ENCODE data around the gene KIAA1217. TPM values are rescaled to one million over a fixed set of nuclear protein-coding genes. Genes with fewer than 3 reads are reported as not detected.

KIAA1217 gene
- polyA plus RNA-seq, 1 experiment: 2.2 TPM

- Histone ChIP-seq H3K27me3 (ENCODE audit: control insufficient read depth, insufficient read depth, low read length) (no peaks in the 10 kb centered on the region), H3K36me3 (ENCODE audit: control insufficient read depth, insufficient read depth, low read length) (no peaks in the 10 kb centered on the region), H3K4me3 (ENCODE audit: low read depth, low read length) (no peak overlapping the region)
- DNase-seq (ENCODE audit: low read depth): no peak
- ChIA-PET CTCF (interaction anchor here (1.0 kb wide), 1 partner anchor 64 kb away, joined by 3 read pairs; no protein-coding TSS in a partner anchor), POLR2A (no interaction called here)
- TF ChIP-seq CTCF (IDR thresholded peaks at IDR 0.05; ENCODE audit: insufficient read depth, low read depth, low read length): no peak
Observed at GRCh38 chr10:24448351-24448999, 239.5 kb downstream of the KIAA1217 start.

- ChIA-PET CTCF (no interaction called here), POLR2A (no interaction called here)
- DNase-seq (ENCODE audit: low read depth): no peak
- no peaks in the 10 kb centered on the region for H3K36me3 ChIP-seq (ENCODE audit: control insufficient read depth, insufficient read depth, low read length)
- H3K27me3 ChIP-seq (ENCODE audit: control insufficient read depth, insufficient read depth, low read length): no peaks in the 10 kb centered on the region
- TF ChIP-seq CTCF (IDR thresholded peaks at IDR 0.05; ENCODE audit: insufficient read depth, low read depth, low read length): no peak
- H3K4me3 ChIP-seq (ENCODE audit: low read depth, low read length): peak overlapping the region; percentile 23; the same call in 1 of the 2 replicates
Observed at GRCh38 chr10:24449321-24449740, 240.4 kb downstream of the KIAA1217 start.

GRCh38 chr10:24449769-24450310 is 240.9 kb downstream of the KIAA1217 start:
- ChIA-PET POLR2A (no interaction called here), CTCF (interaction anchor here (1.7 kb wide), 1 partner anchor 11 kb away, joined by 7 read pairs; no protein-coding TSS in a partner anchor)
- Histone ChIP-seq H3K36me3 (ENCODE audit: control insufficient read depth, insufficient read depth, low read length) (no peaks in the 10 kb centered on the region), H3K27me3 (ENCODE audit: control insufficient read depth, insufficient read depth, low read length) (no peaks in the 10 kb centered on the region), H3K4me3 (ENCODE audit: low read depth, low read length) (peak overlapping the region; percentile 23; the same call in 1 of the 2 replicates)
- no peak for DNase-seq (ENCODE audit: low read depth)
- TF ChIP-seq CTCF (IDR thresholded peaks at IDR 0.05; ENCODE audit: insufficient read depth, low read depth, low read length): no peak

GRCh38 chr10:24451325-24451820 is 242.4 kb downstream of the KIAA1217 start:
- ChIA-PET CTCF (interaction anchor here (0.7 to 1.7 kb wide), 4 partner anchors 9 to 52 kb away, joined by 3 to 7 read pairs (median 3); no protein-coding TSS in a partner anchor), POLR2A (no interaction called here)
- no peak for DNase-seq (ENCODE audit: low read depth)
- H3K36me3 ChIP-seq (ENCODE audit: control insufficient read depth, insufficient read depth, low read length): no peaks in the 10 kb centered on the region
- no peak overlapping the region for H3K4me3 ChIP-seq (ENCODE audit: low read depth, low read length)
- H3K27me3 ChIP-seq (ENCODE audit: control insufficient read depth, insufficient read depth, low read length): no peaks in the 10 kb centered on the region
- TF ChIP-seq CTCF (IDR thresholded peaks at IDR 0.05; ENCODE audit: insufficient read depth, low read depth, low read length): no peak

GRCh38 chr10:24452030-24452429 is 243.1 kb downstream of the KIAA1217 start:
- Histone ChIP-seq H3K36me3 (ENCODE audit: control insufficient read depth, insufficient read depth, low read length) (no peaks in the 10 kb centered on the region), H3K4me3 (ENCODE audit: low read depth, low read length) (no peak overlapping the region), H3K27me3 (ENCODE audit: control insufficient read depth, insufficient read depth, low read length) (no peaks in the 10 kb centered on the region)
- ChIA-PET POLR2A (no interaction called here), CTCF (interaction anchor here (1.3 kb wide), 1 partner anchor 9 kb away, joined by 3 read pairs; no protein-coding TSS in a partner anchor)
- no peak for TF ChIP-seq CTCF (IDR thresholded peaks at IDR 0.05; ENCODE audit: insufficient read depth, low read depth, low read length)
- no peak for DNase-seq (ENCODE audit: low read depth)

Data from BJ (cell line).